Ishikawa (cell line): ENCODE measurements around the gene ETV3.

ENCODE experiments used
- CEBPB ChIP-seq: IDR thresholded peaks from 2 replicates; pipeline ENCODE4 v1.6.1; 2012
- CREB1 ChIP-seq: IDR thresholded peaks from 2 replicates; pipeline ENCODE4 v1.6.1; 2012; ENCODE audit warnings: low read depth
- EGR1 ChIP-seq: IDR thresholded peaks from 2 replicates; pipeline ENCODE4 v1.6.1; 2012
- EP300 ChIP-seq: IDR thresholded peaks from 2 replicates; pipeline ENCODE4 v1.6.1; 2012; ENCODE audit warnings: borderline replicate concordance
- FOXM1 ChIP-seq: IDR thresholded peaks from 2 replicates; pipeline ENCODE4 v1.6.1; 2012; ENCODE audit warnings: low read depth, borderline replicate concordance
- NFIC ChIP-seq: IDR thresholded peaks from 2 replicates; pipeline ENCODE4 v1.6.1; 2012
- RAD21 ChIP-seq: IDR thresholded peaks from 2 replicates; pipeline ENCODE4 v1.6.1; 2012; ENCODE audit warnings: low read depth
- REST ChIP-seq: IDR thresholded peaks from 2 replicates; pipeline ENCODE4 v1.6.1; 2012; ENCODE audit warnings: low read depth, mild to moderate bottlenecking
- TAF1 ChIP-seq: IDR thresholded peaks from 2 replicates; pipeline ENCODE4 v1.6.1; 2012; ENCODE audit warnings: low read depth, mild to moderate bottlenecking
- TCF12 ChIP-seq: IDR thresholded peaks from 2 replicates; pipeline ENCODE4 v1.6.1; 2012; ENCODE audit warnings: low read depth
- TEAD4 ChIP-seq: IDR thresholded peaks from 2 replicates; pipeline ENCODE4 v1.6.1; 2012
- YY1 ChIP-seq: IDR thresholded peaks from 2 replicates; pipeline ENCODE4 v1.6.1; 2012; ENCODE audit warnings: low read depth
- ZBTB7A ChIP-seq: IDR thresholded peaks from 2 replicates; pipeline ENCODE4 v1.6.1; 2012; ENCODE audit warnings: low read depth
- TF ChIP-seq, protein P1 (sequence below): IDR thresholded peaks from 2 replicates; pipeline ENCODE4 v1.6.1; 2012
- TF ChIP-seq, protein P2 (sequence below): IDR thresholded peaks from 2 replicates; pipeline ENCODE4 v1.6.1; 2012

The ETV3 gene

DNA sequence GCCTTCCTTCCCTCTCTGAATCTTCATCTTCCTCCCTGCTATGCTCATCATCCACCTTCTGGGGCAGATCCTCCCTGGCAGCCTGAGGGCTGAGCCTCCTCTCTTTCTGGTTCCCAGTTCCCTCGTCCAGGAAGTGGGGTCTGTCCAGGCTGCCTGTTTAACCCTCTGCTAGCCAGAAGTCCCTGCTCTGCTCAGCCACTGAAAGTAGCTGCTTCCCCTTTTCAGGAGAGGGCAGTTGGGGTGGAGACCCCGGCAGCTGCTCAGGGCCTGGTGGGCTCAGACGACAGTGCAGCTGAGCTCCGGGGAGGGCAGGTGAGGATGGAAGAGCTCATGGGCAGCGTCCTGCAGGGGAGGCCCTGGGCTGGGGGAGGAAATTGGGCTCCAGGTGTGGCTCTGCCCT is 43.1 kb upstream of the ETV3 start:
- TF ChIP-seq, protein P1, sequence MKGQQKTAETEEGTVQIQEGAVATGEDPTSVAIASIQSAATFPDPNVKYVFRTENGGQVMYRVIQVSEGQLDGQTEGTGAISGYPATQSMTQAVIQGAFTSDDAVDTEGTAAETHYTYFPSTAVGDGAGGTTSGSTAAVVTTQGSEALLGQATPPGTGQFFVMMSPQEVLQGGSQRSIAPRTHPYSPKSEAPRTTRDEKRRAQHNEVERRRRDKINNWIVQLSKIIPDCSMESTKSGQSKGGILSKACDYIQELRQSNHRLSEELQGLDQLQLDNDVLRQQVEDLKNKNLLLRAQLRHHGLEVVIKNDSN, result no peak
- TF ChIP-seq TAF1, result no peak
- TF ChIP-seq YY1, result no peak
- no peak for TF ChIP-seq EGR1
- no peak for TF ChIP-seq ZBTB7A
- TF ChIP-seq NFIC, result no peak
- TF ChIP-seq REST, result no peak
- TF ChIP-seq FOXM1, result no peak
- TF ChIP-seq, protein P2, sequence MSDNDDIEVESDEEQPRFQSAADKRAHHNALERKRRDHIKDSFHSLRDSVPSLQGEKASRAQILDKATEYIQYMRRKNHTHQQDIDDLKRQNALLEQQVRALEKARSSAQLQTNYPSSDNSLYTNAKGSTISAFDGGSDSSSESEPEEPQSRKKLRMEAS, result no peak
- TF ChIP-seq RAD21, result no peak
- TF ChIP-seq TEAD4, result no peak
- TF ChIP-seq EP300, result no peak
- no peak for TF ChIP-seq TCF12
- TF ChIP-seq CREB1, result no peak
- no peak for TF ChIP-seq CEBPB

GRCh38 chr1:157178490-157178889 is 40.3 kb upstream of the ETV3 start:
- TF ChIP-seq TCF12, result no peak
- TF ChIP-seq ZBTB7A, result no peak
- no peak for TF ChIP-seq NFIC

- TF ChIP-seq EGR1, result no peak
- TF ChIP-seq, protein P1, result no peak
- TF ChIP-seq, protein P2, result no peak
- no peak for TF ChIP-seq TCF12
- TF ChIP-seq CREB1, result no peak
Measured at GRCh38 chr1:157177733-157178394, 39.7 kb upstream of the ETV3 start.

GRCh38 chr1:157176591-157177121 is 38.5 kb upstream of the ETV3 start:
- TF ChIP-seq RAD21 (no peak), CEBPB (no peak), EGR1 (no peak), NFIC (no peak)

- TF ChIP-seq TAF1, result no peak
- no peak for TF ChIP-seq ZBTB7A
- TF ChIP-seq FOXM1, result no peak
- TF ChIP-seq EGR1, result no peak
- TF ChIP-seq, protein P2, result no peak
- no peak for TF ChIP-seq RAD21
- TF ChIP-seq EP300, result no peak
- no peak for TF ChIP-seq CEBPB
- TF ChIP-seq REST, result no peak
- no peak for TF ChIP-seq NFIC
- TF ChIP-seq, protein P1, result no peak
- TF ChIP-seq CREB1, result no peak
- no peak for TF ChIP-seq YY1
- TF ChIP-seq TEAD4, result no peak
- no peak for TF ChIP-seq TCF12
Measured at GRCh38 chr1:157176016-157176415, 37.8 kb upstream of the ETV3 start.

DNA sequence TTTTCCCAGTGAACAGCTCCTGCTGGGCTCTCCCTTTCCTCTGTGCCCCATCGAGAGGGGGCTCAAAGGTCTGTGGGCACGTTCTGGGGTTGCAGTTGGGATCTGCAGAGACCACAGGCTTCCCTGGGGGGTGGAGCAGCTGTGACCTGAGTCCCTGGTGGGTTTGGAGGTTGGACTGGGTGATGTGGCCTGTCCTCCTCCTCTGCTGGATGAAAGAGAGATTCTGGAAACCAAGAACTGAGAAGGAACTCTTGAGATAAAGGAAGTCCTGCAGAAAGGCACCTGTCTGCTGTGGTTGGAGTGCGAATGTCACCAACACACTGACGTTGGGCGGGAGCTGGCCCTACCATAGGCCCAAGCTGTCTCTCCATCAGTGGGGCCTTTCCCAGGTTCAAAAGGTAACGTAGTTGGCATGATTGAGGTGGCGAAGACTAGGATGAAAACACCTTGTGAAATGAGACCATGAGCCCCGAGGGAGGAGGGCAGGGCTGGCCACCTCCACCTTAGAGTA is 35.8 kb upstream of the ETV3 start:
- TF ChIP-seq FOXM1, result no peak
- TF ChIP-seq TEAD4, result no peak
- no peak for TF ChIP-seq REST
- TF ChIP-seq YY1, result no peak
- TF ChIP-seq EGR1, result no peak
- TF ChIP-seq TCF12, result no peak
- no peak for TF ChIP-seq TAF1
- no peak for TF ChIP-seq CEBPB
- TF ChIP-seq, protein P2, result no peak
- TF ChIP-seq EP300, result no peak
- no peak for TF ChIP-seq RAD21
- no peak for TF ChIP-seq CREB1
- TF ChIP-seq, protein P1, result no peak
- TF ChIP-seq ZBTB7A, result no peak
- no peak for TF ChIP-seq NFIC
